Lower lobe of right lung (tissue), 2 donors: ENCODE measurements around the gene JMJD4. TPM values are rescaled to one million over a fixed set of nuclear protein-coding genes. Genes with fewer than 3 reads are reported as not detected.

ENCODE experiments used
- ATAC-seq, 2 donors: fragments of 200-7000 bp; cut with Tn5 transposase; one replicate each; pipeline ENCODE4 v1.9.1; 2020 to 2022; ENCODE audit warnings: mild to moderate bottlenecking in 2 of 2, moderate library complexity in 2 of 2
- DNase-seq: peaks from one replicate; pipeline ENCODE4 v3.0.0-alpha.2; 2020
- H3K27ac ChIP-seq: fragments of 200-600 bp; one replicate; pipeline ENCODE4 v1.8.0; 2022
- H3K27me3 ChIP-seq: fragments of 200-600 bp; one replicate; pipeline ENCODE4 v1.8.0; 2022; ENCODE audit warnings: low read depth
- H3K36me3 ChIP-seq: fragments of 200-600 bp; one replicate; pipeline ENCODE4 v1.8.0; 2022; ENCODE audit warnings: mild to moderate bottlenecking
- H3K4me1 ChIP-seq: fragments of 200-600 bp; one replicate; pipeline ENCODE4 v1.8.0; 2022
- H3K4me3 ChIP-seq: fragments of 200-600 bp; one replicate; pipeline ENCODE4 v1.8.0; 2022; ENCODE audit warnings: mild to moderate bottlenecking
- H3K9me3 ChIP-seq: fragments of 200-600 bp; one replicate; pipeline ENCODE4 v1.8.0; 2022
- intact Hi-C: fragments of 100-400 bp; cut with DNase I; formaldehyde crosslinking; loops from one replicate; pipeline ENCODE4 v1.11.0; 2022
- total RNA-seq: library from RNA; stranded (reverse); fragmentation: NEBNext Ultra II Directional; extraction: Animal tissue kit (Norgen Biotek cat#: 25700); gene quantifications from one replicate; pipeline ENCODE4 v1.2.1, GENCODE V29; 2021
- TF ChIP-seq, protein P1 (sequence below): fragments of 200-600 bp; IDR thresholded peaks from one replicate; pipeline ENCODE4 v1.8.0; 2022; ENCODE audit warnings: antibody characterized with exemption, mild to moderate bottlenecking
- donor health status: DM: no; HTN: yes; CAD: no; lungs with severe emphysema.

The JMJD4 gene
- total RNA-seq, 1 donor from 2014 or later = 14.9 TPM

DNA sequence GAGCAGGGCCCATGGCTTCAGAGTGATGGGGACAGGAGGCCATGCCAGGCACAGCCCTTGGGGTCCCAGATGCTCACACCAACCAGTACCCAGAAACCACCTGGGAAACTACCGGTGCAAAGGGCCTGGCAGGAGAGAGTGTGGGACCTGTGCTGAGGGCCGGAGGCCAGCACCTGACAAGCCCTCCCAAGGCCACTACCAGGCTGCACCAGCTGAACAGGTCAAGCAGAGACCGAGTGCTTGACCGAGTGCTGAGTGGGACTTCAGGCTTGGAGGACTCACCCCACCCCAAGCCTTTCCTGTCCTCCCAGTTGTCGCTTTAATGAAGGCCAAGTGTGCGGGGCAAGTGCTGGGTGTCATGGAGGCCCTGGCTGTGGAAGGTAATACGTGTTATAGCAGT, 36.7 kb upstream of the JMJD4 start:
- Histone ChIP-seq H3K9me3 (no peaks in the 10 kb centered on the region), H3K27me3 (no peaks in the 10 kb centered on the region), H3K4me3 (no peak overlapping the region), H3K4me1 (peaks cover 10% of the 10 kb centered on the region), H3K36me3 (peaks cover 55% of the 10 kb centered on the region), H3K27ac (no peak overlapping the region)
- DNase-seq (no peak), ATAC-seq (no peak)
- intact Hi-C loops = no loop called here
- TF ChIP-seq, protein P1, sequence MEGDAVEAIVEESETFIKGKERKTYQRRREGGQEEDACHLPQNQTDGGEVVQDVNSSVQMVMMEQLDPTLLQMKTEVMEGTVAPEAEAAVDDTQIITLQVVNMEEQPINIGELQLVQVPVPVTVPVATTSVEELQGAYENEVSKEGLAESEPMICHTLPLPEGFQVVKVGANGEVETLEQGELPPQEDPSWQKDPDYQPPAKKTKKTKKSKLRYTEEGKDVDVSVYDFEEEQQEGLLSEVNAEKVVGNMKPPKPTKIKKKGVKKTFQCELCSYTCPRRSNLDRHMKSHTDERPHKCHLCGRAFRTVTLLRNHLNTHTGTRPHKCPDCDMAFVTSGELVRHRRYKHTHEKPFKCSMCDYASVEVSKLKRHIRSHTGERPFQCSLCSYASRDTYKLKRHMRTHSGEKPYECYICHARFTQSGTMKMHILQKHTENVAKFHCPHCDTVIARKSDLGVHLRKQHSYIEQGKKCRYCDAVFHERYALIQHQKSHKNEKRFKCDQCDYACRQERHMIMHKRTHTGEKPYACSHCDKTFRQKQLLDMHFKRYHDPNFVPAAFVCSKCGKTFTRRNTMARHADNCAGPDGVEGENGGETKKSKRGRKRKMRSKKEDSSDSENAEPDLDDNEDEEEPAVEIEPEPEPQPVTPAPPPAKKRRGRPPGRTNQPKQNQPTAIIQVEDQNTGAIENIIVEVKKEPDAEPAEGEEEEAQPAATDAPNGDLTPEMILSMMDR = no peak

GRCh38 chr1:227771326-227771725, 36.2 kb upstream of the JMJD4 start:
- Histone ChIP-seq H3K27ac (no peak overlapping the region), H3K4me1 (peaks cover 14% of the 10 kb centered on the region), H3K27me3 (no peaks in the 10 kb centered on the region), H3K9me3 (no peaks in the 10 kb centered on the region), H3K4me3 (no peak overlapping the region), H3K36me3 (peaks cover 51% of the 10 kb centered on the region)
- ATAC-seq (no peak), DNase-seq (no peak)
- intact Hi-C loops = no loop called here
- TF ChIP-seq, protein P1 = no peak

DNA sequence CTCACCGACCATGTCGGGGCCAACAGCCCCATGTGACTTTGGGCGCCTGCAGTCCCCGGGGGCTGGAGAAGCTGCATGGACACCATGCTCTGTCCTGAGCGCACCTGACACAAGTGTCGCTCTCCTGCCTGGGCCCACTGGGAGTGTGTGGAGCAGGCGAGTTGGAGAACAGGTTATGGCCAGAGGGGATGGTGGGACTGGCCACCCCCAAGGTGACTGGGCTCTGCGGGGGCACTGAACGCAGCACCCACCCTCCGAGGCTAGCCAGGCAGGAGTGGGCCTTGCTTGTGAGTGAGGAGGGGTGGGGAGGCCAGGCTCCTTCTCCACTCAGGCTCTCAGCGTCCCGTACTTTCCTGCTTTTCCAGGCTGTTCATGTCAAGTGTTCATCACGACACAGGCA, 35.7 kb upstream of the JMJD4 start:
- DNase-seq = no peak
- no peak for ATAC-seq
- TF ChIP-seq, protein P1 = no peak

DNA sequence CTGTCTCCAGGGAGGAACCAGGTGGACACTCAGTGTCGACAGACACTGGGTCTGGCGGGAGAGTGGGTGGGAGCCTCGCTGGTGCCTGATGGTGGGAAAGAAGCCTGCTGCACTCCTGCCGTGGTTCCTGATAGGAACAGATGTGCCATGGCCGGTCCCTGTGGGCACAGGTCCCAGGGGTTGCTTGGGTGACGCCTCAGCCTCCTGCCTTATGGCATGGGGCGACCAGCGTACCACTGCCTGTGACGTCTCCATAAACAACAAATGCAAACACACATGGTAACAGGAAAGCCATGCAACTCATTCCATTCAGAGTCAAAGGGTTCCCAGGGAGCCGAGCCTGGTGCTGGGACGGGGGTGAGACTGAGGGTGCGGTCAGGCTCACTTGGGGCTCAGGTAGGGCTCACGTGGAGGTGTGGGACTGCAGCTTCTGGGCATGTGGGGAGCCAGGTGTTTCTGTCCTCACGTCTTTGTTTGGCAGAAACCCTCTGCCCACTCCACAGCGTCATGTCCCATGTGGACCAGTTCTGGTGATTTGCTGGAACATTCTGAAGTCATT, 34.9 kb upstream of the JMJD4 start:
- H3K4me1 ChIP-seq = peaks cover 19% of the 10 kb centered on the region
- H3K4me3 ChIP-seq = no peak overlapping the region
- H3K36me3 ChIP-seq = peaks cover 41% of the 10 kb centered on the region
- TF ChIP-seq, protein P1 = no peak
- DNase-seq = no peak
- H3K9me3 ChIP-seq = no peaks in the 10 kb centered on the region
- no peak for ATAC-seq
- intact Hi-C loops = loop anchor here (10.0 kb wide), 1 partner anchor 165 kb away; no protein-coding TSS in a partner anchor
- H3K27ac ChIP-seq = no peak overlapping the region
- no peaks in the 10 kb centered on the region for H3K27me3 ChIP-seq

More for the DNA sequence above, 35.7 kb upstream of the JMJD4 start:
- Histone ChIP-seq H3K9me3 (no peaks in the 10 kb centered on the region), H3K27me3 (no peaks in the 10 kb centered on the region), H3K4me1 (peaks cover 16% of the 10 kb centered on the region), H3K27ac (no peak overlapping the region), H3K4me3 (no peak overlapping the region), H3K36me3 (peaks cover 46% of the 10 kb centered on the region)
- intact Hi-C loops = no loop called here

- no peaks in the 10 kb centered on the region for H3K27me3 ChIP-seq
- intact Hi-C loops = loop anchor here (10.0 kb wide), 1 partner anchor 166 kb away; no protein-coding TSS in a partner anchor
- ATAC-seq (no peak), DNase-seq (no peak)
- H3K27ac ChIP-seq = no peak overlapping the region
- peaks cover 24% of the 10 kb centered on the region for H3K4me1 ChIP-seq
- TF ChIP-seq, protein P1 = no peak
- no peaks in the 10 kb centered on the region for H3K9me3 ChIP-seq
- H3K36me3 ChIP-seq = peaks cover 41% of the 10 kb centered on the region
- H3K4me3 ChIP-seq = no peak overlapping the region
Observed at GRCh38 chr1:227769047-227769935, 34.2 kb upstream of the JMJD4 start.
